HG03039 (cell line): Measurements from ENCODE around the gene MSMP.
A peak's percentile ranks its signal among the peaks of the same experiment; 100 is the strongest.

Source experiments
- ATAC-seq: cut with Tn5 transposase; IDR thresholded peaks from one replicate; pipeline ENCODE4 v1.9.1; 2021; ENCODE audit warnings: mild to moderate bottlenecking, moderate library complexity; ENCODE audit not compliant: unreplicated experiment

The MSMP gene

GRCh38 chr9:35745569-35745968 lies 8.5 kb downstream of the MSMP start:
- ATAC-seq: no peak

- no peak for ATAC-seq
These were observed 10.1 kb downstream of the MSMP start for GRCh38 chr9:35743880-35744518.

DNA sequence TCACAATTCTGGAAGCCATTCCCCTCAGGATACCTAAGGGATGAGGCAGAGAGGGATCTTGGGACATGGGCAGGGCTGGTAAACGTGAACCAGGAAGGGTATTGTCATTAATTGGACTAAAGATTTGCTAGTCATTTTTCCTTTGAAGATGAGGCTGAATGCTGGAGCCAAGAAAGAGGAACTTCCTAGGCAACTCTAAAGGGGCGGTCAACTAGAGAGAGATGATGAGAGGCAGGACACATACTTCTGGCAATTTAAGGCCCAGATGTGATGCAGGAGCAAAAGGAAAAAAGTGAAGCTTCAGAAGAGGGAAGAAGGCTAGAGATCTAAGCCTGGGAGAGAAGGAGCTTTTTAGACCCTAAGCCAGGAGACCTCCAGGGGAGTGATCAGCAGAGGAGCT lies 10.6 kb downstream of the MSMP start:
- ATAC-seq: no peak

GRCh38 chr9:35741740-35742139 lies 12.3 kb downstream of the MSMP start:
- ATAC-seq: no peak

DNA sequence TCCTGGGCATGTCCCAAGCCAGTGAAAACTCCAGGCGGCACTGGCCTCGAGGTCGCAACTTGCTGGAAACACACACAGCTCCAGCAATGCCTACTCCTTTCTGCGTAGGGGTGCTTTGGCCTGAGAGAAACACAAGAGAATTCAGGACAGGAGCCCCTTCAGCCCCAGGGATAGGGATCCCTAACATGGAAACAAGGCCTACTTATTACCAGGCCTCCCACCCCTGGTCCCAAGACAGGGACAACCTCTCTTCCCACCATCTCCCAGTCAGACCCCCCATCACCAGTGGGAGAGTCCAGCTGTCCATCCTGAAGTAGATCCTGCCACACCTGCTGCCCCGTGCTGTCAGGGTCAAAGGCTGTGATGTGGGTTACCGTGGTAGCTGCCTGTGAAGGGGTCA lies 13.8 kb downstream of the MSMP start:
- no peak for ATAC-seq

GRCh38 chr9:35738924-35739323 lies 15.2 kb downstream of the MSMP start:
- ATAC-seq: no peak

- no peak for ATAC-seq
These were observed 15.9 kb downstream of the MSMP start for GRCh38 chr9:35738186-35738585.

DNA sequence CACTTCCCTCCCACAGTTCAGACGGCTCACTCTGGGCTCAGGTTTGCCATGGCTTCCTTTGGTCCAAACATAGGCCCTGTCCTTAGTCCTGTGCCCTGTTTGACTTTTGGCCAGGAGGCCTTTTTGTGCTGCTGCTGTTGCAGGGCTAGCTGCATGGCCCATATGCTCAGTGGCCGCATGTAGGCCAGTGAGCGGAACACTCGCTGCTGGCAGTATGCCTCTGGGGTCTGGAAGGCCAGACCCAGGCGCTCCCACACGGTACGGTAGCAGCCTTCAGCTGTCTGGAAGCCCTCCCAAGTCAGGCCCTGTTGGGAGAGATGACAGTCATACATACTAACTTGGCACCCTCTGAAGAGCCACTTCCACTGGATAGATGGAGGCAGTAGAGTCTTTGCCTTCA lies 16.9 kb downstream of the MSMP start:
- ATAC-seq: no peak

- ATAC-seq: no peak
These were observed 17.9 kb downstream of the MSMP start for GRCh38 chr9:35736201-35736633.

DNA sequence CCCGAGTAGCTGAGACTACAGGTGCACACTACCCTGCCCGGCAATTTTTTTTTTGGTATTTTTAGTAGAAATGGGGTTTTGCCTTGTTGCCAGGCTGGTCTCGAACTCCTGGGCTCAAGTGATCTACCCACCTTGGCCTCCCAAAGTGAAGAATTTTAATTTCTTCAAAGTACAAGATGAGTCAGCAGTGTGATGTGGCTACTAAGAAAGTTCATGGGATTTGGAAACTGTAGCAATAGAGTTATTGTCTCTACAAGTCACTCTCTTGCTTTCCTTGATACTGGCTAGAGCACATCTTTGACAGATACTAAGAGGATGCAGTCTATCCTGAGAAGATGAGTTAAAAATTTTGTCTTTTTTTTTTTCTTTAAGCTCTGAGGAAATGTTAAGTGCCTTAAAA lies 20.0 kb downstream of the MSMP start:
- ATAC-seq: no peak

DNA sequence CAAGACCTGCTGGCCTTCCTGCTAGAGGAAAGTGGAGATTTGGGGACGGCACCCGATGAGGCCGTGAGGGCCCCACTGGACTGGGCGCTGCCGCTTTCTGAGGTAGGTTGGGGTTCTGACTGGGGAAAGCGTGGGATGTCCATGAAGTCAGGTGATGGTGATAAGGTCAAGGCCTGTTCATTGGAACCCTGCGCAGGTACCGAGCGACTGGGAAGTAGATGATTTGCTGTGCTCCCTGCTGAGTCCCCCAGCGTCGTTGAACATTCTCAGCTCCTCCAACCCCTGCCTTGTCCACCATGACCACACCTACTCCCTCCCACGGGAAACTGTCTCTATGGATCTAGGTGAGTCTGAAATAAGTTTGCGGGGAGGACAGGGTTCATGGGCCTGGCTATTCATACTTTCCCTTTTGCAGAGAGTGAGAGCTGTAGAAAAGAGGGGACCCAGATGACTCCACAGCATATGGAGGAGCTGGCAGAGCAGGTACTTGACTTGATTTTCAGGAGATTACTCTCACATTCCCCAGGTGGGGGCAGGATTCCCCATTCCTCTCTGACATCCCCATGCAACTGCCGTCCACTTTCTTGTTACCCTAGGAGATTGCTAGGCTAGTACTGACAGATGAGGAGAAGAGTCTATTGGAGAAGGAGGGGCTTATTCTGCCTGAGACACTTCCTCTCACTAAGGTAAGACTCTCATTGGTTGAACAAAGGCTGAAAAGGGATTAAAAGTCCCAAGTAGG lies 21.1 kb downstream of the MSMP start:
- ATAC-seq: no peak

GRCh38 chr9:35732185-35732799 lies 21.8 kb downstream of the MSMP start, which contains the start of the genes CREB3 and TLN1:
Gene CREB3, plus strand, starts transcription at chr9:35732666. Its CDS starts 107 bp downstream, at chr9:35732773.
Gene TLN1, minus strand, starts transcription at chr9:35732195. Its CDS starts 6,501 bp downstream, at chr9:35725694.
- peak; percentile 74 for ATAC-seq

GRCh38 chr9:35731415-35732184 lies 22.5 kb downstream of the MSMP start:
- no peak for ATAC-seq

DNA sequence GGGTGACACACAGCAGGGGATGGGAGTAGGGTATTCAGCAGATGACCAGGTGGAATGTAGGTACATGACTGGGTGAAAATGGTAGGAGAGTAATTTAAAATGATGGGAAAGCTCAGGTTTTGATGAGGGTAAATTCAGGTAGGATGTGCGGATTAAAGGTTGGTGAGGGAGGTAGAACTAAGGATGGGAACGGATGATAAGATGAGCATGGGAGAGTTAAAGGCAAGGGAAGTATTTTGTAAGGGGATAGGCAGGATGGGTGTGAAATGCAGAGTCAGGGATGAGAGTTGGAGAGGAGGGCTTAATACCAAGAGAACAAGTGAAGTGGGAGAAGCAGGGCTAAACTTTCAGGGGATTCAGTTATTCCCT lies 23.6 kb downstream of the MSMP start:
- ATAC-seq: no peak

GRCh38 chr9:35729700-35730485 lies 24.2 kb downstream of the MSMP start:
- ATAC-seq: no peak

DNA sequence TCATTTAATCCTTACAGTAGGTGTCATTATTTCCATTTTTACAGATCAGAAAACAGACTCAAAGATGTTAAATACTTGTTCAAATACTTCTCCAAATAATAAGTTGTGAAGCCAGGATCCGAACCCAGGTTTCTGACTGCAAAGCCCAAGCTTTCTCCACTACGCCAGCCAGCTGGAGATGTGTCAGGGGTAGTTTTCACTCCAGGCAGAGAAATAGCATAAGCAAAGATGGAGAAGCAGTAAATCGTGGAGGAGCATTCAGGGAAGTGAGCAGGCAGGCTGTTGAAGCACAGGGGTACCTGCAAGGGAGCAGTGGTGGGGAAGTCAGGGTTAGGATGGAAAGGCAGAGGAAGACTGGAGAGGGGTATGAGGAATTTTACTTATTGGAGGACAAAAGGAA lies 25.0 kb downstream of the MSMP start:
- ATAC-seq: no peak

- no peak for ATAC-seq
These were observed 25.8 kb downstream of the MSMP start for GRCh38 chr9:35728041-35728971.

DNA sequence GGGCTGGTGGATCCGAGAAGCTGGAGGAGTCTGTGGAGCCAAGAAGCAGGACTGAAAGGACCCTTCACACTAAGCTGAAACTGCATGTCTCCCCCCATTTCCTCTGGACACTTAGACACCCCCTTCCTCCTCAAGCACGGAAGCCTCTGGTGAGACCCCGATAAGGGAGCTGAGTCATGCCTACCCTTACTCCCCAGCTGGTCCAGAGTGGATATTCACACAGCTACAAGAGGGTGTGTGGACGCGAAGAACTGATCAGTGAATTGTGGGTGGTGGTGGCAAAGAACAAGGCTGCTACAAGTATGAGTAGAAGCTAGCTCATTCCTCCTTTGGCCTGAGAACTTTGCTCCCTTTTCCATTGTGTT lies 26.4 kb downstream of the MSMP start:
- no peak for ATAC-seq

DNA sequence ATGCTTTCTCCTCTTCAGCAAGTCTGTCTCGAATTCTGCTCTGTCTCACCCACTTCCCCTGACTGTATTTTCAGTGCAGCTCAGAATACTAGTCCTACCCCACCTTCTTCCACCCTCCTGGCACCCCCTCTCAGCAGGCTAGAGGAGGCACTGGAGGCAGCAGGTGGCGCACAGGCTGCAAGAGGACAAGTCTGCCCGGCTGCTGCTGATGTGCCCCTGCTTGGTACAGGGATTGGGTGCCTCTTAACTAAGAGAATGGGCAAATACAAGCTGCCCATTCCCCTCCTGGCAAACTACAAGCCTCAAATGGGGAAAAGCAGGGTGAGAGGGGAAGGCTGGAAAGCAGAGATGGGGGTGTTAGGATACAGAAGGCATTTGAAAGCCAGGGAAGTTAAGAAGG lies 27.1 kb downstream of the MSMP start:
- no peak for ATAC-seq

- no peak for ATAC-seq
These were observed 28.7 kb downstream of the MSMP start for GRCh38 chr9:35725362-35725761.
